ENCODE measurements around the gene LYPD3. TPM values are rescaled to one million over a fixed set of nuclear protein-coding genes. Genes with fewer than 3 reads are reported as not detected.

Gene LYPD3
- total RNA-seq, 3 donors from 2014 or later, result 0.23 to 1.5 (median 0.46) TPM

GRCh38 chr19:43505941-43506340 lies 40.5 kb upstream of the LYPD3 start:
- H3K36me3 ChIP-seq (ENCODE audit: low read depth), result no peaks in the 10 kb centered on the region
- no peak for ATAC-seq
- DNase-seq, result no peak
- no peaks in the 10 kb centered on the region for H3K9me3 ChIP-seq
- no peak overlapping the region for H3K4me3 ChIP-seq
- peaks cover 4% of the 10 kb centered on the region for H3K4me1 ChIP-seq (ENCODE audit: low read depth)
- intact Hi-C loops (cut with DNase I, micrococcal nuclease), result no loop called here
- no peak for TF ChIP-seq CTCF (IDR thresholded peaks at IDR 0.05)

- no peaks in the 10 kb centered on the region for H3K36me3 ChIP-seq (ENCODE audit: low read depth)
- no peak overlapping the region for H3K4me3 ChIP-seq
- H3K9me3 ChIP-seq, result no peaks in the 10 kb centered on the region
- ATAC-seq (no peak), DNase-seq (no peak)
- intact Hi-C loops (cut with DNase I, micrococcal nuclease), result no loop called here
- no peak for TF ChIP-seq CTCF (IDR thresholded peaks at IDR 0.05)
- H3K4me1 ChIP-seq (ENCODE audit: low read depth), result peaks cover 4% of the 10 kb centered on the region
Measured at GRCh38 chr19:43505186-43505456, 39.7 kb upstream of the LYPD3 start.

- Histone ChIP-seq H3K4me3 (peak within 1 kb of the TSS; percentile 38), H3K9me3 (no peaks in the 10 kb centered on the region), H3K36me3 (ENCODE audit: low read depth) (no peaks in the 10 kb centered on the region), H3K4me1 (ENCODE audit: low read depth) (peaks cover 4% of the 10 kb centered on the region)
- DNase-seq (peak; percentile 52 to 79 (median 79)), ATAC-seq (peak; percentile 68)
- intact Hi-C loops (cut with DNase I, micrococcal nuclease), result no loop called here
- no peak for TF ChIP-seq CTCF (IDR thresholded peaks at IDR 0.05)
Measured at GRCh38 chr19:43504426-43505185, 39.2 kb upstream of the LYPD3 start, which contains the start of gene PHLDB3. TSS of gene PHLDB3 (minus strand) at chr19:43504746. CDS start at chr19:43504118, 628 bp downstream.

- ATAC-seq (peak; percentile 94), DNase-seq (peak; percentile 98 to 100 (median 98))
- intact Hi-C loops (cut with DNase I, micrococcal nuclease), result no loop called here
- peak overlapping the region; percentile 38 for H3K4me3 ChIP-seq
- peaks cover 8% of the 10 kb centered on the region for H3K4me1 ChIP-seq (ENCODE audit: low read depth)
- no peaks in the 10 kb centered on the region for H3K9me3 ChIP-seq
- H3K36me3 ChIP-seq (ENCODE audit: low read depth), result no peaks in the 10 kb centered on the region
- TF ChIP-seq CTCF (IDR thresholded peaks at IDR 0.05), result no peak
Measured at GRCh38 chr19:43503501-43504425, 38.4 kb upstream of the LYPD3 start.

GRCh38 chr19:43502419-43502976 lies 37.1 kb upstream of the LYPD3 start:
- no peak for TF ChIP-seq CTCF (IDR thresholded peaks at IDR 0.05)
- H3K9me3 ChIP-seq, result no peaks in the 10 kb centered on the region
- H3K36me3 ChIP-seq (ENCODE audit: low read depth), result no peaks in the 10 kb centered on the region
- H3K4me3 ChIP-seq, result no peak overlapping the region
- peaks cover 8% of the 10 kb centered on the region for H3K4me1 ChIP-seq (ENCODE audit: low read depth)
- no peak for DNase-seq
- ATAC-seq, result no peak
- intact Hi-C loops (cut with DNase I, micrococcal nuclease), result no loop called here
